Activated T-helper 1 cell treated with anti-CD3 and anti-CD28 coated beads, Interleukin-12 subunit alpha, Interleukin-12 subunit beta, Interleukin-2, Interleukin-4 antibody, amounts not matched to agents 30 ng/mL and 10 ng/mL and 1 ng/mL, durations not matched to agents 14 hours and 24 hours and 36 hours (primary cell): ENCODE measurements around the gene SMCO3. TPM values are rescaled to one million over a fixed set of nuclear protein-coding genes. Genes with fewer than 3 reads are reported as not detected.
A peak's percentile ranks its signal among the peaks of the same experiment; 100 is the strongest.

Experiments used
- DNase-seq: peaks from one replicate; pipeline ENCODE4 v3.0.0; 2021; ENCODE audit warnings: low spot score
- H3K27ac Mint-ChIP-seq: one replicate; pipeline ENCODE4 v1.8.0; 2021; ENCODE audit warnings: mild to moderate bottlenecking, mixed read lengths
- H3K27me3 Mint-ChIP-seq: one replicate; pipeline ENCODE4 v1.8.0; 2022; ENCODE audit warnings: mild to moderate bottlenecking, moderate library complexity, mixed read lengths; ENCODE audit not compliant: insufficient read depth
- H3K36me3 Mint-ChIP-seq: one replicate; pipeline ENCODE4 v1.8.0; 2021; ENCODE audit warnings: low read depth, mixed read lengths
- H3K4me1 Mint-ChIP-seq: one replicate; pipeline ENCODE4 v1.8.0; 2021; ENCODE audit warnings: low read depth, mixed read lengths
- H3K4me3 Mint-ChIP-seq: one replicate; pipeline ENCODE4 v1.8.0; 2021; ENCODE audit warnings: mild to moderate bottlenecking, moderate library complexity, mixed read lengths
- H3K9me3 Mint-ChIP-seq: one replicate; pipeline ENCODE4 v1.8.0; 2021; ENCODE audit warnings: mixed read lengths
- intact Hi-C: fragments of 100-400 bp; cut with micrococcal nuclease; formaldehyde crosslinking; loops from one replicate; pipeline ENCODE4 v1.15.1; 2024
- total RNA-seq: library from RNA; stranded (reverse); gene quantifications from 2 replicates; pipeline ENCODE4 v1.2.3, GENCODE V29; 2022

The SMCO3 gene
- total RNA-seq, 1 donor from 2014 or later, result not detected

DNA sequence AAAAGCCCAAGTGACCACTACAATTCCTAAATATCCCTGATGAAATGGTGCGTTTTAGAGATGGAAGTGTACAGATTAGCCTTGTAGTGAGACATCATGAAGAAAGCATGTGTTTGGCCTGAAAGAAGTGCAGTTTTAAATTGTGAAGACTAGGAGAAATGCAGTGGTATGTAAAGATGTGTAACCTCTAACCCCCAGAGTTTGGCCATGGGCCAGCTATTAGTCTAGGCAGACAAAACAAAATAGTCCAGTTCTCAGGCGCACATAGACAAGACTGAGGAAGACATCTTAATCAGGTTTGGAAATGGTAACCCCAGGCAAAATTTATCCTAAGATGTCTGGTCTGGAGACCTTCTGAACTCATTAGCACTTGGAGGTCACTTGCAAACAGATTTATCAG is 34.1 kb downstream of the SMCO3 start:
- intact Hi-C loops, result loop anchor here (10.0 kb wide), 1 partner anchor 325 kb away; no protein-coding TSS in a partner anchor
- no peak for DNase-seq
- Mint-ChIP-seq H3K4me1 (peaks cover 46% of the 10 kb centered on the region), H3K4me3 (no peak overlapping the region), H3K36me3 (peaks cover 12% of the 10 kb centered on the region), H3K27ac (no peak overlapping the region), H3K27me3 (no peaks in the 10 kb centered on the region), H3K9me3 (no peaks in the 10 kb centered on the region)

DNA sequence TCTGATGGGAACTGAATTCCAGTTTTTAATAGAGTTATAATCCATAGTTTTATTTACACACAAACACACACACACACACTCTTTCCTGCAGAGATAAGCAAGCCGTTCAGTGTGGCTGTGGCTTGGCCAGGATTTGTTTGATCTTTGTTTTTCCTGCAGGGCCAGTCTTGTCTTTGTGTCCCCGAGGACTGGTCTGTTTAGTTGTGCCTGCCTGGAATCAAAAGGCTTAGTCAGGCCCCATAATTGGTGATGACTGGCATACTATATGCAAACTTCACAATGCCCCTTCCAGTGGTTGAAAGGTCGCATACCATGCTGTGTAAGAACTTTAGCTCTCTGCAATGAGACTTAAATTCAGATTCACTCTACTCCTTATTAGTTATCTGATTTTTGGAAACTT is 36.7 kb downstream of the SMCO3 start:
- H3K9me3 Mint-ChIP-seq, result no peaks in the 10 kb centered on the region
- intact Hi-C loops, result loop anchor here (2.0 to 10.0 kb wide), 2 partner anchors 218 to 322 kb away; no protein-coding TSS in a partner anchor
- H3K27me3 Mint-ChIP-seq, result no peaks in the 10 kb centered on the region
- no peak overlapping the region for H3K27ac Mint-ChIP-seq
- no peak overlapping the region for H3K4me3 Mint-ChIP-seq
- DNase-seq, result no peak
- peaks cover 5% of the 10 kb centered on the region for H3K36me3 Mint-ChIP-seq
- H3K4me1 Mint-ChIP-seq, result peaks cover 49% of the 10 kb centered on the region

DNA sequence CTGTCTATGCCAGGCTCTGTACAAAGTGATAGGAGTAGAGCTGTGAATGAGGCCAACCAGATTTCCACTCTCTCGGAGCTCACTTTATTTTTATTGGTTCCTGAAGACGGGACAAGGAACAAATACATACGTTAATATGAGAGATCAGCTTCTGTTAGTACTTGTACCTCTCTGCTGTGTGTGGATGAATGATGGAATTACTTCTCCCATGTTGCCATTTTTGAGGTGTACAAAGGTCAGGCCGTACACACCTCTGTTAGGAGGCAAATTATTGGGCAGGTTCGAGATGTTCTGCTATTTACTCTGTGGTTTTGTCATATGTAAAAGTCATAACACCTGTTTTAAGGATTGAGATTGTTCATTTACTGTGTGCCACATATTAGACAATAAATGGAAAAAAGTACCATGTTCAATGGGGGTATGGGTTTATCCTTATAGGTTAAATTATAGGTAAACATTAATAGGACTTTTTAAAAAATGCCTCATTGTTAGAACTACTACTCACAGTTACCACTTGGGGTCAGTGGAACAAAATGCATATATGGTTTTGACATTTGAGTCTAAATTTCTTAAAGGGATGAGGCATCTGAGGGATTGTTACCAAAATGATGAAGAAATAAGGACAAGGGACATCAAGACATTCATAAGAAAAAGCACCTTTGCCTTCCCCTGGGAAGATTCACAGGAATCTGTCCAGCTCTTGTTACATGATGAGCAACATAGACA is 37.6 kb downstream of the SMCO3 start:
- H3K27ac Mint-ChIP-seq, result no peak overlapping the region

GRCh38 chr12:14775636-14775980 is 38.4 kb downstream of the SMCO3 start:
- H3K36me3 Mint-ChIP-seq, result peaks cover 5% of the 10 kb centered on the region
- peak overlapping the region; percentile 97 for H3K4me3 Mint-ChIP-seq

More for the DNA sequence above, 37.6 kb downstream of the SMCO3 start:
- peaks cover 5% of the 10 kb centered on the region for H3K36me3 Mint-ChIP-seq
- no peaks in the 10 kb centered on the region for H3K9me3 Mint-ChIP-seq
- intact Hi-C loops, result loop anchor here (2.0 to 10.0 kb wide), 2 partner anchors 218 to 322 kb away; no protein-coding TSS in a partner anchor
- H3K27me3 Mint-ChIP-seq, result no peaks in the 10 kb centered on the region
- peak overlapping the region; percentile 97 for H3K4me3 Mint-ChIP-seq
- DNase-seq, result no peak
- H3K4me1 Mint-ChIP-seq, result peaks cover 56% of the 10 kb centered on the region

DNA sequence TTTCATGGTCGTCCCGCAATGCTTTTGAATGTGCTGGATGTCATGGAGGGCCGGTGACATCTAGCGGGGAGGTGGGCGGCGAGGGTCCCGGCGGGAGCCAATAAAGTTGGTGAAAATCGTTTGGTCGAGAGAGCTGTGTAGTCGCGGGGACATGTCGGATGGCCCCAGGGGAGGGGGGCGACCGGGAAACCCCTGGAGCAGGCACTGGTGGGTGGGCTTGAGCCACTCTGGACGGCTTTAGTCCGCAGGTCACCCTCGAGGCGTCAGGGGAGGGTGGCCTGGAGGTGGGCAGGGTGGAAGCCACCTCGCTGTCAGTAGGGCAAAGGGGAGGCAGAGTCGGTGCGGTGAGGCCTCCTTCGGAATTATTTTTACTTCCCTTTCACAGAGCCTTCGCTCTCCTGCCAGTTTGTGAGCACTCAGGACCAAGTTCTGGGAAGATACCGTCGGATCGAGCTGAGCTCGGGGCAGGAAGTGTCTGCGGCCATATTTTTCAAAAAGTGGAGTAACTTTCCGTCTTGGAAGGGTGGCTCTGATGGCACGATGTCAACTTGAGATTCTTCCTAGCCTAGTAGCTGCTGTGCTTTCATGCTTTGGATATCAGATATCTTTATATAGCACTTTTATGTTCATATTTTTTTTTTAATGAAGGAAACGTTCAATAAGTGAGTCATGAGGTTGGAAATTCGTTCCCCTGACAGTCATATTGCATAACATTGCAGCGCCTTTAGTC is 38.9 kb downstream of the SMCO3 start:
- H3K36me3 Mint-ChIP-seq, result peaks cover 5% of the 10 kb centered on the region
- peak; percentile 36 for DNase-seq
- H3K27ac Mint-ChIP-seq, result peak overlapping the region; percentile 98
- intact Hi-C loops, result loop anchor here (1.0 to 10.0 kb wide), 7 partner anchors 28 to 538 kb away; partner anchors contain the start of genes ARHGDIB, C12orf60 and WBP11
- H3K4me1 Mint-ChIP-seq, result peaks cover 55% of the 10 kb centered on the region
- no peaks in the 10 kb centered on the region for H3K9me3 Mint-ChIP-seq
- no peaks in the 10 kb centered on the region for H3K27me3 Mint-ChIP-seq
- peak overlapping the region; percentile 97 for H3K4me3 Mint-ChIP-seq

More at GRCh38 chr12:14775636-14775980, 38.4 kb downstream of the SMCO3 start:
- Mint-ChIP-seq H3K27me3 (no peaks in the 10 kb centered on the region), H3K9me3 (no peaks in the 10 kb centered on the region), H3K27ac (peak overlapping the region; percentile 98), H3K4me1 (peaks cover 59% of the 10 kb centered on the region)
- no peak for DNase-seq
- intact Hi-C loops, result loop anchor here (1.0 to 10.0 kb wide), 2 partner anchors 135 to 321 kb away; no protein-coding TSS in a partner anchor

- intact Hi-C loops, result loop anchor here (1.0 to 10.0 kb wide), 6 partner anchors 29 to 537 kb away; partner anchors contain the start of genes ARHGDIB, C12orf60 and WBP11
- Mint-ChIP-seq H3K9me3 (no peaks in the 10 kb centered on the region), H3K4me1 (peaks cover 53% of the 10 kb centered on the region), H3K27ac (peak overlapping the region; percentile 98), H3K4me3 (peak overlapping the region; percentile 97), H3K36me3 (peaks cover 5% of the 10 kb centered on the region), H3K27me3 (no peaks in the 10 kb centered on the region)
- peak; percentile 92 for DNase-seq
These were observed 39.7 kb downstream of the SMCO3 start for GRCh38 chr12:14774074-14774905.

DNA sequence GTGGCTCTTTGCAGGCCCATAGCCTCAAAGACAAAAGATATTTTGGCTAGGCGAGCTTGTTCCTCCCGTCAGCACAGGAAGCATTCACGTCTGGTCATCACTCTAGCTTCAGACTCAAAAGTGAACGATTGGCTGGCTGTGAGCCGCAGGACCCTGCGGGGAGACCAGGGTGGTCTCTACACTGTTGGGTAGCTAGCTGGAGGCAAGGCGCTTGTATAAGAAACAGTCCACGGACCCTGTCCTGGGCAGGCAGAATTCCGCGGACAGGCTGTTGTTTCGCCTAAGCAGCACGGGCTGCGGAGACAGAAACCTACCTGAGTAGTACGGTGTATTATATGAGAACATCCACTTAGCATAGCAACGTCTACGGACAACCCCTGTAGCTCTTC is 40.3 kb downstream of the SMCO3 start:
- Mint-ChIP-seq H3K36me3 (peaks cover 8% of the 10 kb centered on the region), H3K27ac (peak overlapping the region; percentile 98), H3K9me3 (no peaks in the 10 kb centered on the region), H3K27me3 (no peaks in the 10 kb centered on the region), H3K4me3 (peak overlapping the region; percentile 97), H3K4me1 (peaks cover 59% of the 10 kb centered on the region)
- intact Hi-C loops, result loop anchor here (1.0 to 10.0 kb wide), 6 partner anchors 30 to 536 kb away; partner anchors contain the start of genes ARHGDIB, C12orf60 and WBP11
- DNase-seq, result no peak

GRCh38 chr12:14772946-14773345 is 41.0 kb downstream of the SMCO3 start:
- Mint-ChIP-seq H3K27ac (no peak overlapping the region), H3K9me3 (no peaks in the 10 kb centered on the region), H3K4me3 (peak overlapping the region; percentile 97), H3K4me1 (peaks cover 63% of the 10 kb centered on the region), H3K36me3 (peaks cover 10% of the 10 kb centered on the region), H3K27me3 (no peaks in the 10 kb centered on the region)
- no peak for DNase-seq
- intact Hi-C loops, result loop anchor here (5.0 to 10.0 kb wide), 2 partner anchors 318 to 536 kb away; no protein-coding TSS in a partner anchor

- Mint-ChIP-seq H3K27me3 (no peaks in the 10 kb centered on the region), H3K4me1 (peaks cover 71% of the 10 kb centered on the region), H3K4me3 (peak overlapping the region; percentile 82), H3K9me3 (no peaks in the 10 kb centered on the region), H3K36me3 (peaks cover 20% of the 10 kb centered on the region), H3K27ac (peak overlapping the region; percentile 92)
- peak; percentile 24 for DNase-seq
- intact Hi-C loops, result loop anchor here (1.0 to 10.0 kb wide), 9 partner anchors 189 to 929 kb away; partner anchors contain the start of genes ARHGDIB and ATF7IP
These were observed 42.3 kb downstream of the SMCO3 start for GRCh38 chr12:14771651-14772137.

DNA sequence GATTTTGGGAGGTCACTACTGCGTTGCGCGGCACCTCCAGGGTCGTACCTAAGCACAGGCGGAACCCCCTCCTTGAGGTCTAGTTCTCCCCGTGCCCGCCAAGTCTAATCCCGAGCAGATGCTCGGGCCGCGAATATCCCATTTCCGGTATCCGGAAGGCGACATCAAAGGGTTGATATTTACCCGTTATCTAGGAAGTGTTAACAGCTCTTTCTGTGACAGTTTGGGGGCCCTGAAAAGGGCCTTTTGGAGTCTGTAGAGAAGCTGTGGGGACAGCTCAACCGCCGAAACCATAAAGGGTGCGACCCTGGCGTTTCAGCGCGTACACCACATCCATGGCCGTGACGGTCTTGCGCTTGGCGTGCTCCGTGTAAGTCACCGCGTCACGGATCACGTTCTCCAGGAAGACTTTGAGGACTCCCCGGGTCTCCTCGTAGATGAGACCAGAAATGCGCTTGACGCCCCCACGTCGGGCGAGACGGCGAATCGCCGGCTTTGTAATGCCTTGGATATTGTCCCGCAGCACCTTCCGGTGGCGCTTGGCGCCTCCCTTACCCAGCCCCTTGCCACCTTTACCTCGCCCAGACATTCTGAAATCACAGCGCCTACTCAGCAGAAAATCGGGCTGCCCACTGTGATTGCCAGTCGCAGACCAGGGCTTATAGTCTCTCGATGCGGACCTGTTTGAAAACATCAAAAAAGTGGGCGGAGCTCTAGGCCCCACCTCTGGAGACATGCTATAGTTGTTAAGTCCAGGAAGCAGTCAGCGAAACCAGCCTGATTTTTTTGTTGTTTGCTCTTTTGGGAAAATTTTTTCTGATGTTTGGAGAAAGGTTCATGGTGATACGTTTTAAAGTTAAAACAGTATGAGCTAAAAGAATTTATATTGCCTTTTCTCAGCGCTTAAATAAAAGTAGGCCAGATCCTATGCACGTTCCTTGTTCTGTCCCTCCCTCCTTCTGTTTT is 43.2 kb downstream of the SMCO3 start:
- H3K27me3 Mint-ChIP-seq, result no peaks in the 10 kb centered on the region
- H3K27ac Mint-ChIP-seq, result peak overlapping the region; percentile 97
- peak overlapping the region; percentile 86 for H3K4me3 Mint-ChIP-seq
- peaks cover 4% of the 10 kb centered on the region for H3K9me3 Mint-ChIP-seq
- H3K36me3 Mint-ChIP-seq, result peaks cover 26% of the 10 kb centered on the region
- intact Hi-C loops, result loop anchor here (1.0 to 10.0 kb wide), 12 partner anchors 47 to 1112 kb away; partner anchors contain the start of genes ARHGDIB, ATF7IP and STRAP
- H3K4me1 Mint-ChIP-seq, result peaks cover 67% of the 10 kb centered on the region
- DNase-seq, result peak; percentile 93

DNA sequence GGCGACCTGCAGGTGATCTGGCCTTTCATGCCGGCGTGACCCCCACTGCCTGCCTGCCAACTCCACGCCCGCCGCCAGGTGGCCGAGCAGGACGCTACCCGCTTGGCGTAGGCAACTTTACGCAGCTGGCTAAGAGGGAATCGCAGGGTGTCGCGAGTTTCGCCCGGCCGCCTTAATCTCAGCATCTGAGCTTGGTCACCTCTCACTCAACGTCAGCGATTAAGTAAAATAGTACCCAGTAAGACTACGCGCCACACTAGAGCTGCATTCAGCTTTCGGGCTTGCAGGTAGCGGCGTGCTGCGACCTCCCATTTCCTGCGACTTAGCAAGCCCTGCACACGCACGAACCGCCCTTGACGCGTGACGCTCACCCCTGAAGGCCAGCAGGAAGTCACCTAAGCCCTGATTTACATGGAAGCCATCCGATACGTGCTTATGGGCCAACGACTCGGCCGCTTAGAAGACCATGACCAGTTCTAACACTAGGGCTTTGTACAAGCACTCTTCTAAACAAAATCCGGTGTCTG is 44.0 kb downstream of the SMCO3 start:
- Mint-ChIP-seq H3K27ac (peak overlapping the region; percentile 97), H3K36me3 (peaks cover 34% of the 10 kb centered on the region), H3K9me3 (peaks cover 7% of the 10 kb centered on the region), H3K4me1 (peaks cover 61% of the 10 kb centered on the region), H3K4me3 (peak overlapping the region; percentile 86), H3K27me3 (no peaks in the 10 kb centered on the region)
- peak; percentile 79 for DNase-seq
- intact Hi-C loops, result loop anchor here (1.0 to 10.0 kb wide), 10 partner anchors 47 to 1112 kb away; partner anchors contain the start of genes ARHGDIB and STRAP
